NCI-H2227 treated with DMSO at 0.1 percent for 48 hours (cell line): ENCODE results near the gene NCOA1.
A peak's percentile ranks its signal among the peaks of the same experiment; 100 is the strongest.
"Not testable (repeated sequence)": the region's sequence is repeated elsewhere in the genome, so short reads cannot be mapped to it uniquely, and the experiment has no call there.

ENCODE experiments used
- DNase-seq: peaks from one replicate; lab custom pipeline; 2025; lab: John Stamatoyannopoulos, UW

NCOA1 gene

DNA sequence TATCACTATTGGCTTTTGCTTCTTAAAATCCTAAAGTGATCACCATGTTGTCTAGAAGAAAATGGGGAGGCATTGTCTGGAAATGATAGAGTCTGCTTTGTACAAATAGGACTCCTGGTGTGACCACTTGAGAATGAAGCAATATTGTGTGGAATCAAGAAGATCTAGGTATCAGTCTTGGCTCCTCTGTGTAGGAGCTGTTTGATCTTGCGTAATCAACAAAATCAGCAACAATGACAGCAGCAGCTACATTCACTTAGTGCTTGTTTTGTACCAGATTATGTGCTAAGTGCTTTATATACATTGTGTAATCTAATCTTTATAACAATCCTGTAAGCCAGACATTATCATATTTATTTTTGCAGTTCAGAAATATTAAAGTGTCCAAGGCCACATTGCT, 17.8 kb downstream of the NCOA1 start:
- DNase-seq = no peak

DNA sequence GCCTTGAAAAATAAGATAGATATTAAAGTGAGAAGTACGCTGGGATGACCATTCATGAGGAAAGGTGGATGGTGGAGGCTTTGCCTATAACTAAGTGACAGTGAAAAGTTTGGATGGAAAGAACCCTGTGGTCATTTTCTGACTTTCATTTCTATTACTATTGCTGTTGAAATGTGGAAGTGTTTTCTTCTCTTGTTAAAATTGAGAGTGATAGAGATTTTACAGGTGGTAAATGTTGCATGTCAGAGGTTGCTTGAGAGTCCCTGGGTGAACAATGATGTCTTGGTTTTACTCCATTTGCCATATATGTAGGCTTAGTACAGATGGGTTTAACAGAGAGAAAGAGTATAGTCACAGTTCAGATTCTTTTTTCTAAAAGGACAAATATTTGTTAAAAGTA, 18.4 kb downstream of the NCOA1 start:
- DNase-seq = no peak

DNA sequence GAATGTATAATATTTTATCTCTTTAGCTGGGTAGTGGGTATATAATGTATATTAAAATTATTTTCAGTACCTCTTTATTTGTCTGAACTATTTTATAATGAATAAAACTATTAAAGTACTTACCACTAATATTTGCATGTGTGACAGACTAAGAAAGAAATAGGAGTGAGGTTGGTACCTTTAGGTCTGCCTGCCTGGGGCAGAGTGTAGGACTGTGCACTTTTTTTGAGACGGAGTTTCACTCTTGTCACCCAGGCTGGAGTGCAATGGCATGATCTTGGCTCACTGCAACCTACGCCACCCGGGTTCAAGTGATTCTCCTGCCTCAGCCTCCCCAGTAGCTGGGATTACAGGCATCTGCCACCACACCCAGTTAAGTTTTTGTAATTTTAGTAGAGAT, 18.8 kb downstream of the NCOA1 start:
- no peak for DNase-seq

DNA sequence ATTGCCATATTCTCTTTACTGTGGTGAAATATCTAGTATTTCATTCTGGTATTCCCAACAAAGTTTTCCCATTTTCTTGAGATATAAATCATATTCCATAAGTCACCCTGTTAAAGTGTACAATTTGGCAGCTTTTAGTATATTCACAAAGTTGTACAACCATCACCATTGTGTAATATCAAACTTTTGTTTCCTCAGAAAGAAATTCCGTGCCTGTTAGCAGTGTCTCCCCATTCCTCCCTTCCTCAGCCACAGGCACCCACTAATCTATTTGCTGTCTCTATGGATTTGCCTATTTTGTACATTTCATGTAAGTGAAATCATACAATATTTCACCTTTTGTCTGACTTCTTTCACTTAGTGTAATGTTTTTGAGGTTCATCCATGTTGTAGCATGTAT, 19.7 kb downstream of the NCOA1 start:
- DNase-seq = no peak

DNA sequence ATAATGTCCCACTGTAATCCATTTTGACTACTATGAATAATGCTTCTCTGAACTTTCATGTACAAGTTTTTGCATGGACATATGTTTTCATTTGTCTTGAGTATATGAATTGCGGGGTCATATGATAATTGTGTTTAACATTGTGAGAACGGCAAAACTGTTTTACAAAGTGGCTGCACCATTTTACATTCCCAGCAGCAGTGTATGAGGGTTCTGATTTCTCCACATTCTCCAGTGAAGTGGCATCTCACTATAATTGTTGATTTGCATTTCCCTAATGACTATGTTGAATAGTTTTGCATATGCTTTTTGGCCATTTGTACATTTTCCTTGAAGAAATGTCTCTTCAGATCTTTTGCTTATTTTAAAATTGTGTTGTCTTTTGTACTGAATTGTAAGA, 20.1 kb downstream of the NCOA1 start:
- DNase-seq = no peak

DNA sequence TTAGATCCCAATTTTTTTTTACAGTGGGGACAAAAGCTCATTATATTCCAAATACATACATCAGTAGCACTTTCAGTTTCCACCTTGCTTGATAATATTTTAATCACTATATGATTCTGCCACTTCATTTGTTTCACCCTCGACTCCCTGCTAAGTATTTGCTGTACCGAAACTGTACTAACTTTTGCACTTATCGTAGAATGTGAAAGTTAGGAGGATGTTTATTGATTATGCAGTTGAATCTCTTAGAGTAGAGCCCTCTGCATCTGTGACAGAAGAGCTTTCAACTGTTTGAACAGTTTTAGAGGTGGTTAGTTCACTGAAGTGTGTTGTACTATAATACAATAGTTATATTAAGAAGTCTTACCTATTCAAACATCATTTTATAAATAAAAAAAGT, 20.8 kb downstream of the NCOA1 start:
- DNase-seq = no peak

DNA sequence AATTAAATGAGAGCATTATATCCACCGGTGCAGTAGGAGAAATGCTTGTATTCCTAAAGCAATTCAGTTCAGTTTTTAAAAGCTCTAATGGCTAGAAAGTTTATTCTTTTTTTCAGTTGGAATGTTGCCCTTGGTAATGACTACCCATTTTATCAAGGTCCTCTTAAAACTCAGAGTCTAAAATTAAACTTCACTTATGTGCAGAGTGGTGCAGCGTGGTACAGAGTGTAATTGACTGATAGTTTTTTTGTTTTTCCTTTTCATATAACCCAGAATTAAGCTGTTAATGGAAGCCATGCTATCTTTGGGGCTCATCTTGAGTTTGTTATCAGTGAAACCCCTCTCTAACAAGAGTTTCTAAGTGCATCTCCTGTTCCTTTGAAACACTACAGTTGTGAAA, 21.4 kb downstream of the NCOA1 start:
- DNase-seq = peak; percentile 58

DNA sequence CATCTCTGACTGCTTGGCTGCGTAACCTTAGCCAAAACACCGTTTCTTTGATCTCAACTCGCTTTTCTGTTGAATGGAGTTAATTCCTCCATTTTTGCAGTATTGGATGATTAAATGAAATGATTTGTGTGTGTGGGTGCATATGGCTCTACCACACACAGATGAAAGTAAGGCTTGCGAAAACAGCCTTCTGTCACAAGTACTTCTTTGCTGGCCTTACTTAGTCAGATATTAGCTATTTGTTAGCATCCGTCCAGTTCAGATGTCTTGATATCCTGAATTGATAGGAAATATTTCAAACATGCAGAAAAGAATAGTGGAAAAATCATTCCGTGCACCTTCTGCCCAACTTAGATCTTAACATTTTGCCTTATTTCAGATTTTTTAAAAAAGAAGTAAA, 21.8 kb downstream of the NCOA1 start:
- no peak for DNase-seq

DNA sequence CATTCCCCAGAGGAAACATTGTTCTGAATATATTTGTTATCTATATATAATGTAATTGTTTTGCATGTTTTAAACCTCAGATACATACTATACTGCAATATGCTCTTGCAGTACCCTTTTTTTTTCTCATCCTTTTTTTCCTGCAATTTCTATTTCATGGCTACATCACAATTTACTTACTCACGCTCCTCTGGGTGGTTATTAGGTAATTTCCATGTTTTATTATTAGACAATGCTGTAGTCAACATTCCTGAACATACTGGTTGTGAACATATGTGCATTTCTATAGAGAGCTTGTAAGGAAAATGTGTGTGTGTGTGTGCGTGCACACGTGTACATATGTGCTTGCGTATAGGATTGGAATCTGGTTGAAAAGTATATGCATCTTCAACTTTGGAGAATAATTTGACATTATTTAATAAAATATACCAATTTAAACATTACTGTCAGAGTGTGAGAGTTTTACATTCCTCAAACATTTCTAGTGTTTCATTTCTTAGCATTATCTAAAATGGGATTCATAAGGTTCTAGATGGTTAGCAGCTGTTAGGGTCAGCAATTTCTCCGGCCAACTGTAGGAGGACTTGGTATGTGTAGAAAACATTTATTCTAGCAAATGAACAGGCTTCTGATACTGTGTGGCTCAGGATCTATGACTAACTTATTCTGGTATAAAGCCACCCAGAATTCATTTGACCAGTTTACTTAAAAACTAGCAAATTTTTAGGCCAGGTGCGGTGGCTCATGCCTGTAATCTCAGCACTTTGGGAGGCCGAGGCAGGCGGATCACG, 22.4 kb downstream of the NCOA1 start:
- no peak for DNase-seq

DNA sequence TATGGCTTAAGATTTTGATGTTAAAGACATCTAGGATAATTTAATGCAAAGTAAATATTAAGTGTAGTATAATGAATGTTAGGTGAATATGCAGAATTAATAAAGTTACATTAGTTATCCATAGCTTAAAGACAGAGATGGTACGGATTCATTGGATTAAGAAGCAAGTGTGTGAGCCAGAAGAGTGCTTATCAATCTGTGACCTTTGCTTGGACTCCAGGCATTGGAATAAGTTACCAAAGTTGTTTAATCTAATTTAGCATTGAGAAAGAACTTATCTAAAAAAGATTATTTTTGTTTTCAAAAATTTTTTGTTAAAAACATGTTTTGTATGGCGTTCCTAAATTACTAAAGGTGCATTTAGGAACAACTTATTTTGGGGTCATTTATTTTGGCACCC, 23.8 kb downstream of the NCOA1 start:
- DNase-seq = no peak

DNA sequence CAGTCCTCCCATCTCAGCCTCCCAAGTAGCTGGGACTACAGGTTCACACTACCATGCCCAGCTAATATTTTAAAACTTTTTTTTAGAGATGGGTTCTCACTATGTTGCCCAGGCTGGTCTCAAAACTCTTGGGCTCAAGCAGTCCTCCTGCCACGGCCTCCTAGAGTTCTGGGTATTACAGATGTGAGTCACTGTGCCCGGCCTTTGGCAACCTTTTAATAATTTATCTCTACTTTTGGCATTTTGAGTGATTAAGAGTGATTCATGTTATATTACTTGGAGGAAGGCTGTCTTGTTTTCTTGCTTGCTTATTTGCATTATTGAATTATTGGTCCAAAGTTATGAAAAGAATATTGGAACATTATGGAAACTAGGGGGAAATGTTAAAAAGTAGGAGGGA, 24.3 kb downstream of the NCOA1 start:
- no peak for DNase-seq

DNA sequence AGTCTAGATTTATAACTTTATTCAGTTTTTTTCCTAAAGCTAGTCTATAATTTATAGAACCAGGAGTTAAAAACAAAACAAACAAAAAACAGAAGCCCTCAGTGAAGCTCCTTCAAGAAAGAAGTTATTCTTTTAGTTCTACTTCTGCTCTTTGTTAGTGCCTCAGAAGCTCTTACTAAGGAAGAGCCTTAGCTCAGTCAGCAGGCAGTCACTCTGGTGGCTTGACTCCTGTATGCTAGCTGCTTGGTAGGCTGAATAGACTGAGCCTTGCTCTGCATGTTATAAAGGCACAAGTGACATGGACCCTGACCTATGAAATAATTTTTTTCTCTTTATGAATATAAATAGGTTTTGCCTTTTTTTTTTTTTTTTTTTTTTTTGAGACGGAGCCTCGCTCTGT, 24.8 kb downstream of the NCOA1 start:
- no peak for DNase-seq

DNA sequence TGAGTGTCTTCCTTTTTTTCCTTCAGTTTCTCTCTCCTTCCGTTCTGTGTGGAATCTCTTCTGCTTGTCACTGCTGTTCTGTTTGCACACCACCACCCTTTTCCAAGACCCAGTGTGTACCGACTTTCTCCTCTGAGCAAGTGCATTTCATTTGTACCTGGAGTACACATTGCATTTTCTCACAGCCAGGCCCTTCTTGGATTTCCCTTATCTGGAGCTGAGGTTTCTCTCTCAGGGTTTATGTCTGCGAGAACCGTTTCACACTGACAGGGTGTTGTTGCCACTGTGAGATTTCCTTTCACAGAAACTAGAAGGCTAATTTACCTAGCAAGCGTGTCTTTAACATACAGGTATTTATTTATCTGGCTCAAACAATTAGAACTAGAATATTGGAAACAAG, 26.2 kb downstream of the NCOA1 start:
- DNase-seq = no peak

DNA sequence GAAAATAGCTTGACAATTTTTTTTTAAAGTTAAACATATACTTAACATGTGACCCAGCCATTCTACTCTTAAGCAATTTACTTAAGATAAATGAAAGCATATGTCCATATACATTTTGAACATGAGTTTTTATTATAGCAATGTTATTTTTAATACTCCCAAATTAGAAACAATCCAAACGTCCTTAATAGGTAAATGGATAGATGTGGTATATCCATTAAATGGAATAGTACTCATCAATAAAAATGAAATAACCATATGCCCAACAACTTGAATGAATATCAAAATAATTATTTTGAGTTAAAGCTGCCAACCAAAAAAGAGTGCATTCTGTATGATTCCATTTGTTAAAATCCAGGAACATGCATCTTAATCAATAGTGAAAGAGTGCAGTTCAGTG, 29.1 kb downstream of the NCOA1 start:
- no peak for DNase-seq

DNA sequence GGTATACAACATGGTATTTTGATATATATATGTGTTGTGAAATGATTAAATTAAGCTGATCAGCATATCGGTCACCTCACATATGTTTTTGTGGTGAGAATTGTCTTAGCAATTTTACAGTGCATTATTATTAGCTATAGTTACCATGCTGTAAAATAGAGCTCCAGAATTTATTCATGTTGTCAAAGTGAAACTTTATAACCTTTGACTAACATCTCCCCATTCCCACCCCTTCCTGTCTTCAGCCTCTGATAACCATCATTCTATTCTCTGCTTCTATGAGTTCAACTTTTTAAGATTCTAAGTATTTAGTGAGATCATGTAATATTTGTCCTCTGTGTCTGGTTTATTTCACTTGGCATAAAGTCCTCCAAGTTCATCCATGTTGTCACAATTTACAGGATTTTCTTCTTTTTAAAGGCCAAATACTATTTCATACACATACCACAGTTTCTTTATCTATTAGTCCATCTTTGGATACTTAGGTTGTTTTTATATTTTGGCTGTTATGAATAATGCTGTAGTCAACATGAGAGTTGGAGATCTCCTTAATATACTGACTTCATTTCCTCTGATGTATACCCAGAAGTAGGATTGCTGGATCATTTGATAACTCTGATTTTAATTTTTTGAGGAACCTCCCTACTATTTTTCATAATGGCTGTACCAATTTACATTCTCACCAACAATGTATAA, 30.3 kb downstream of the NCOA1 start:
- DNase-seq = no peak

DNA sequence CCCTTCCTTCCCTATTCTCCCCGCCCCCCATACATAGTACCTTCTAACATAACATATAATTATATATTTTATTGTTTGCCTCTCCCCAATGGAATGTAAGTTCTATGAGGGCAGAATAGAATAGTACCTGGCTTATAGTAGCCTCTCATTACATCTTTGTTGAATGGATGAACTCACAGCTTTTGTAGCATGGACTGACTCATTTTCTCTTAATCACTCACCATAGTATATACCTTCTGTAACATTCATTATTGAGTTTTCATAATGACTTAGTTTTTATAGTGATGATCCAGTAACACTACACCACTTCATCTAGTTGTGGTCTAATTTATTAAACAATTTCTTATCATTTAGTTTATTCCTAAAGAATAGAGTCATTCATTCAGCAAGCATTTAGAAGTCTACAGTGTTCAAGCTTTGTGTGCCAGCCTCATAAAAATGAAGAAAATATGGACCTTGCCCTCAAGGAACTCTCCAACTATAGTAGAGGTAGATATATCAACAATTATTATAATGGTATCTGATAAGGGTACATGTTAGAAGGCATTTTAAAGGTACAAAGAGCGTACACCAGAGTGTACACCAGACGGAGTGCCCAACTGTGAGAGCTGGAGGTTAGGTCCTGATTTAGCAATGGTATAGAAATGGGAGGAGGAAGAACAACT, 31.1 kb downstream of the NCOA1 start:
- DNase-seq = no peak

DNA sequence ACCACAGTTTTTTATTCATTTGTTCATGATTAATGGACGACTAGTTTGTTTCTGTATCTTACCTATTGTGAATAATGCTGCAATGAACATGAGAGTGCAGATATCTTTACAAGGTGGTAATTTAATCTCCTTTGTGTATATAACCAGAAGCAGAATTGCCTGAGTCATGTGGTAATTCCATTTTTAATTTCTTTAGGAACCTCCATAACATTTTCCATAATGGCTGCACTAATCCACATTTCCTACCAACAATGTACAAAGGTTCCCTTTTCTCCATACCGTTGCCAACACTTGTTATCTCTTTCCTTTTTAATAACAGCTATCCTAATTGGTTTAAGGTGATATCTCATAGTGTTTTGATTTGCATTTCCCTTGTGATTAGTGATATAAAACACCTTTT, 36.5 kb downstream of the NCOA1 start:
- DNase-seq = no peak

DNA sequence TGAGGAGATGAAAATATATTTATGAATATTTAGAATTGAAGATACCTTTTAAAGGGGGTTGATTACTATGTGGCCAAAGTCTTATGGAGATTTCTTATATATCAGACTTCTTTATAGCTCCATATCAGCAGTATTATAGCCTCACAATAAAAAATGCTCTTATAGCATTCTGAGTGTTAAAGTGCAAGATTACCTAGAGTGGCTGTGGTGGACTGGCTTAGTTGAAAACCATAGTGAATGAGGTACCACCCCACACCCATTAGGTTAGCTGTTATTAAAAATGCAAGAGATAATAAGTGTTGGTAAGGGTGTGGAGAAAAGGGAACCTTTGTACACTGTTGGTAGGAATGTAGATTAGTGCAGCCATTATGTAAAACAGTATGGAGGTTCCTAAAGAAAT, 39.7 kb downstream of the NCOA1 start:
- no peak for DNase-seq

DNA sequence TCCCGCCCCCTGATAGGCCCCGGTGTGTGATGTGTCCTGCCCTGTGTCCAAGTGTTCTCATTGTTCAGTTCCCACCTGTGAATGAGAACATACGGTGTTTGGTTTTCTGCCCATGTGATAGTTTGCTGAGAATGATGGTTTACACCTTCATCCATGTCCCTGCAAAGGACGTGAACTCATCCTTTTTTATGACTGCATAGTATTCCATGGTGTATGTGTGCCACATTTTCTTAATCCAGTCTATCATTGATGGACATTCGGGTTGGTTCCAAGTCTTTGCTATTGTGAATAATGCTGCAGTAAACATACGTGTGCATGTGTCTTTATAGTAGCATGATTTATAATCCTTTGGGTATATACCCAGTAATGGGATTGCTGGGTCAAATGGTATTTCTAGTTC, 40.6 kb downstream of the NCOA1 start:
- not testable (repeated sequence) for DNase-seq

DNA sequence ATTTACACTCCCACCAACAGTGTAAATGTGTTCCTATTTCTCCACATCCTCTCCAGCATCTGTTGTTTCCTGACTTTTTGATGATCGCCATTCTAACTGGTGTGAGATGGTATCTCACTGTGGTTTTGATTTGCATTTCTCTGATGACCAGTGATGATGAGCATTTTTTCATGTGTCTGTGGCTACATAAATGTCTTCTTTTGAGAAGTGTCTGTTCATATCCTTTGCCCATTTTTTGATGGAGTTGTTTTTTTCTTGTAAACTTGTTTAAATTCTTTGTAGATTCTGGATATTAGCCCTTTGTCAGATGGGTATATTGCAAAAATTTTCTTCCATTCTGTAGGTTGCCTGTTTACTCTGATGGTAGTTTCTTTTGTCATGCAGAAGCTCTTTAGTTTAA, 41.0 kb downstream of the NCOA1 start:
- not testable (repeated sequence) for DNase-seq

DNA sequence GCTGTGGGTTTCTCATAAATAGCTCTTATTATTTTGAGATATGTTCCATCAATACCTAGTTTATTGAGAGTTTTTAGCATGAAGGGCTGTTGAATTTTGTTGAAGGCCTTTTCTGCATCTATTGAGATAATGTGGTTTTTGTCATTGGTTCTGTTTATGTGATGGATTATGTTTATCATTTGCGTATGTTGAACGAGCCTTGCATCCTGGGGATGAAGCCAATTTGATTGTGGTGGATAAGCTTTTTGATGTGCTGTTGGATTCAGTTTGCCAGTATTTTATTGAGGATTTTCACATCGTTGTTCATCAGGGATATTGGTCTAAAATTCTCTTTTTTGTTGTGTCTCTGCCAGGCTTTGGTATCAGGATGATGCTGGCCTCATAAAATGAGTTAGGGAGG, 42.5 kb downstream of the NCOA1 start:
- not testable (repeated sequence) for DNase-seq

DNA sequence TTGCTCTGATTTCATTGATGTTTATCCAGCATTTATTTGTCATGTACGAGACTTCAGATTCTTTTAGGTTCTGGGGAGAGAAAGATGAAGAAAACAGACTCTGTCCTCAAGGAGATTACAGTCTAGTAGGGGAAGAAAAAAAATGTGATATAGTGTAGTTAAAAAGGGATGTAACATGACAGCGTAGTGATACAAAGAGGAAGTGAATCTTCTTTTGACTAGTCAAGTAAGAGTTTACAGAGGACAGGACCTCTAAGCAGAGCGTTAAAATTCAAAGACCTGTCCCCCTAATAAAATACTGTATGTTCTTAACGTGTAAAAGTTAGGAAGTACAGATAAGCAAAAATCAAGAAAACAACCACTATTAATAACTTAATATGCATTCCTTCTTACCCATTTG, 47.7 kb downstream of the NCOA1 start:
- no peak for DNase-seq

DNA sequence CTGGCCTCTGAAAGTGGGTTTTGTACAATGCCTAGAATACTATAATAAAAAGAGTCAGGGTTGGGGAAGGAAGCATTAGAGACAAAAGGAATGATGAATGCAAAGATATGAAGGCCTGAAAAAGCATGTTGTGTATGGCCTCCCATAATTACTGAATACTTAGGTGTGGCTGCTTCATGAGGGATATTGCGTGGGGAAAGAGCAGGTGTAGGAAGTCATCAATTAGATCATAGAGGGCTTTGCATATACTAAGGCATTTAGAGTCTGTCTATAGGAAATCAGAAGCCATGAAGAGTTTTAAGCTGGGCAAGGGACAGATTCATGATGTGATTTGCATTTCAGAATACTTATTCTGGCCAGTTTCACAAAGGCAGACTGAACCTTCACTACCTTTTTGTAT, 48.2 kb downstream of the NCOA1 start:
- no peak for DNase-seq
